Transverse colon (tissue), 3 donors: ENCODE measurements around the gene CD74.

Experiments
- CTCF ChIP-seq, 5 experiments: fragments of 200-600 bp in 3 of 5; fragments of 450-650 bp in 2 of 5; sonication (generic) in 3 of 5; IDR thresholded peaks; 1 replicate in 2 of 5; 2 replicates in 3 of 5; pipeline ENCODE4 v1.5.1; 2016 to 2017; ENCODE audit warnings: antibody characterized with exemption in 5 of 5, inconsistent platforms in 3 of 5, mild to moderate bottlenecking in 2 of 5, moderate library complexity in 1 of 5
- POLR2A ChIP-seq: fragments of 450-650 bp; IDR thresholded peaks from one replicate; pipeline ENCODE4 v1.6.1; 2016; ENCODE audit warnings: antibody characterized with exemption, mild to moderate bottlenecking, moderate library complexity

- TF ChIP-seq POLR2A (no peak), CTCF (IDR thresholded peaks at IDR 0.05) (no peak)
These were observed 51.4 kb downstream of the CD74 start for GRCh38 chr5:150361301-150361700.
